K562 (cell line): ENCODE data around the gene AP2S1. TPM values are rescaled to one million over a fixed set of nuclear protein-coding genes. Genes with fewer than 3 reads are reported as not detected.
A peak's percentile ranks its signal among the peaks of the same experiment; 100 is the strongest.

ENCODE experiments used
- ATF7 ChIP-seq: fragments of 450-650 bp; IDR thresholded peaks from 2 replicates; pipeline ENCODE4 v1.7.1; 2014; ENCODE audit warnings: mild to moderate bottlenecking, moderate library complexity
- BRCA1 ChIP-seq, 2 experiments: fragments of 450-650 bp in 1 of 2; sonication (generic) in 1 of 2; formaldehyde crosslinking in 1 of 2; IDR thresholded peaks; 2 replicates each; pipeline versions ENCODE4 v1.5.0 to v1.6.1; 2017 to 2020; ENCODE audit warnings: mild to moderate bottlenecking in 1 of 2, missing genetic modification reagents in 1 of 2
- CLOCK ChIP-seq: fragments of 250-450 bp; sonication (Bioruptor Pico); IDR thresholded peaks from 2 replicates; pipeline ENCODE4 v1.4.0; 2020; ENCODE audit warnings: mild to moderate bottlenecking, moderate library complexity, borderline replicate concordance
- CXXC5 ChIP-seq: fragments of 250-450 bp; sonication (Bioruptor Pico); IDR thresholded peaks from 2 replicates; pipeline ENCODE4 v1.8.0; 2022; ENCODE audit warnings: inconsistent platforms, mild to moderate bottlenecking, moderate library complexity
- DNMT1 ChIP-seq: fragments of 450-650 bp; IDR thresholded peaks from 2 replicates; pipeline ENCODE4 v1.6.1; 2016; ENCODE audit warnings: antibody characterized with exemption, mild to moderate bottlenecking
- ELF2 ChIP-seq: fragments of 250-450 bp; sonication (Bioruptor Pico); IDR thresholded peaks from 2 replicates; pipeline ENCODE4 v1.5.0; 2021; ENCODE audit warnings: mild to moderate bottlenecking
- GABPB1 ChIP-seq: sonication (generic); formaldehyde crosslinking; IDR thresholded peaks from 2 replicates; pipeline ENCODE4 v1.8.0; 2022; ENCODE audit warnings: mild to moderate bottlenecking, missing genetic modification reagents
- GATAD2A ChIP-seq: fragments of 450-650 bp; IDR thresholded peaks from 2 replicates; pipeline ENCODE4 v1.6.1; 2017
- HDAC6 ChIP-seq: IDR thresholded peaks from 2 replicates; pipeline ENCODE4 v1.6.1; 2012; ENCODE audit warnings: low read depth, mild to moderate bottlenecking, control low read depth, inconsistent platforms, low read length, moderate library complexity
- HES1 ChIP-seq: fragments of 450-650 bp; IDR thresholded peaks from 2 replicates; pipeline ENCODE4 v1.6.1; 2016; ENCODE audit warnings: low read depth, mild to moderate bottlenecking, moderate library complexity
- HEY1 ChIP-seq: fragments of 250-450 bp; sonication (Bioruptor Pico); IDR thresholded peaks from 2 replicates; pipeline ENCODE4 v1.5.0; 2020; ENCODE audit warnings: mild to moderate bottlenecking, moderate library complexity, borderline replicate concordance
- KLF16 ChIP-seq: IDR thresholded peaks from 2 replicates; pipeline ENCODE4 v1.6.1; 2016; ENCODE audit warnings: antibody characterized with exemption
- MAFK ChIP-seq: IDR thresholded peaks from 2 replicates; pipeline ENCODE4 v1.6.1; 2011; ENCODE audit warnings: low read length, improper control_type of control experiment
- NCOR1 ChIP-seq: fragments of 450-650 bp; IDR thresholded peaks from 2 replicates; pipeline ENCODE4 v1.6.1; 2016; ENCODE audit warnings: mild to moderate bottlenecking, moderate library complexity
- PHF21A ChIP-seq: fragments of 450-650 bp; IDR thresholded peaks from 2 replicates; pipeline ENCODE4 v1.6.1; 2017; ENCODE audit warnings: low read depth, borderline replicate concordance
- PHTF2 ChIP-seq: fragments of 250-450 bp; sonication (Bioruptor Pico); IDR thresholded peaks from 2 replicates; pipeline ENCODE4 v1.5.0; 2021; ENCODE audit warnings: mild to moderate bottlenecking
- PURB ChIP-seq: sonication (generic); formaldehyde crosslinking; IDR thresholded peaks from 2 replicates; pipeline ENCODE4 v1.9.0; 2021; ENCODE audit warnings: low read depth, mild to moderate bottlenecking, missing genetic modification reagents
- RFX1 ChIP-seq: fragments of 450-650 bp; IDR thresholded peaks from 2 replicates; pipeline ENCODE4 v1.6.1; 2016; ENCODE audit warnings: mild to moderate bottlenecking, moderate library complexity
- SAFB ChIP-seq: fragments of 200-400 bp; formaldehyde crosslinking; IDR thresholded peaks from 2 replicates; pipeline ENCODE4 v1.6.1; 2017; ENCODE audit warnings: low read depth, low read length, borderline replicate concordance
- SOX6 ChIP-seq: fragments of 450-650 bp; IDR thresholded peaks from 2 replicates; pipeline ENCODE4 v1.6.1; 2014; ENCODE audit warnings: mild to moderate bottlenecking
- TAF15 ChIP-seq: fragments of 200-400 bp; formaldehyde crosslinking; IDR thresholded peaks from 2 replicates; pipeline ENCODE4 v1.6.1; 2017; ENCODE audit warnings: mild to moderate bottlenecking, low read depth, low read length, moderate library complexity
- TEAD2 ChIP-seq: fragments of 450-650 bp; IDR thresholded peaks from 2 replicates; pipeline ENCODE4 v1.6.1; 2016; ENCODE audit warnings: missing genetic modification characterization, control low read depth, missing compliant biosample characterization
- ZBTB7A ChIP-seq: IDR thresholded peaks from 2 replicates; pipeline ENCODE4 v1.6.1; 2011; ENCODE audit warnings: low read depth, mild to moderate bottlenecking, low read length, moderate library complexity, borderline replicate concordance; ENCODE audit not compliant: control insufficient read depth
- ZNF395 ChIP-seq: fragments of 200-800 bp; sonication (Bioruptor generic); IDR thresholded peaks from 2 replicates; pipeline ENCODE4 v1.6.1; 2017; ENCODE audit warnings: missing genetic modification characterization, missing compliant biosample characterization
- ZNF444 ChIP-seq: fragments of 250-450 bp; sonication (Bioruptor Pico); IDR thresholded peaks from 2 replicates; pipeline ENCODE4 v1.4.0; 2020; ENCODE audit warnings: mild to moderate bottlenecking, moderate library complexity
- ZSCAN29 ChIP-seq: fragments of 450-650 bp; IDR thresholded peaks from 2 replicates; pipeline ENCODE4 v1.6.1; 2017
- polyA plus RNA-seq, 8 experiments: library from polyadenylated mRNA; depleted of rRNA in 4 of 8; stranded (reverse) in 5 of 8; unstranded in 3 of 8; fragments of >200 nt; fragmentation: Nextera tagmentation in 2 of 8; fragmentation: Illumina TruSeq in 1 of 8; extraction: Ambion mirVana in 2 of 8; extraction: Trizol in 1 of 8; gene quantifications; 2 replicates each; pipeline versions ENCODE4 v1.2.1 to v1.2.3, GENCODE V29; 2011 to 2014; ENCODE audit warnings: inconsistent platforms in 1 of 8, missing spikeins in 1 of 8
- total RNA-seq, 7 experiments: library from RNA; depleted of rRNA in 6 of 7; stranded (reverse); fragments of >200 nt in 6 of 7; fragmentation: Illumina TruSeq in 2 of 7; extraction: Trizol in 2 of 7; gene quantifications; 2 replicates each; pipeline versions ENCODE4 v1.2.1 to v1.2.3, GENCODE V29; 2011 to 2021; ENCODE audit warnings: low replicate concordance in 1 of 7

Gene AP2S1
- total and polyA plus RNA-seq, 9 of the 15 experiments (the other 6 are each of a cell fraction or from before 2014, with no cell fraction given): 32.4 to 294 (median 136) TPM

GRCh38 chr19:46860846-46861690 is 10.4 kb upstream of the AP2S1 start, which contains the start of gene ARHGAP35 (continued):
- TF ChIP-seq CLOCK (CRISPR knock-in tag) (no peak), HDAC6 (no peak), MAFK (no peak), NCOR1 (no peak), DNMT1 (no peak), HEY1 (CRISPR knock-in tag) (no peak), TAF15 (no peak), ZBTB7A (peak; percentile 97), PHF21A (no peak), TEAD2 (tag) (no peak), GATAD2A (no peak), ZSCAN29 (no peak), BRCA1 (IDR thresholded peaks at IDR 0.05) (no peak), BRCA1 (CRISPR knock-in tag; IDR thresholded peaks at IDR 0.05) (no peak), ATF7 (no peak), ZNF395 (peak; percentile 51; the same call in 1 of the 2 replicates), HES1 (no peak), KLF16 (0 out of 2 replicates have a peak, but pooled peaks have one; percentile 3), GABPB1 (CRISPR knock-in tag) (no peak), RFX1 (no peak), CXXC5 (CRISPR knock-in tag) (no peak; the same call in 1 of the 2 replicates), PHTF2 (CRISPR knock-in tag) (no peak), SOX6 (no peak), ELF2 (CRISPR knock-in tag) (no peak), PURB (CRISPR knock-in tag) (no peak), ZNF444 (CRISPR knock-in tag) (peak; percentile 72), SAFB (no peak)
